DMS79 treated with DMSO at 0.1 percent for 48 hours (cell line): ENCODE measurements around the gene SH2B3.
"Not testable (repeated sequence)": the region's sequence is repeated elsewhere in the genome, so short reads cannot be mapped to it uniquely, and the experiment has no call there.

Source experiments
- DNase-seq: peaks from one replicate; lab custom pipeline; 2025; lab: John Stamatoyannopoulos, UW

Gene SH2B3

DNA sequence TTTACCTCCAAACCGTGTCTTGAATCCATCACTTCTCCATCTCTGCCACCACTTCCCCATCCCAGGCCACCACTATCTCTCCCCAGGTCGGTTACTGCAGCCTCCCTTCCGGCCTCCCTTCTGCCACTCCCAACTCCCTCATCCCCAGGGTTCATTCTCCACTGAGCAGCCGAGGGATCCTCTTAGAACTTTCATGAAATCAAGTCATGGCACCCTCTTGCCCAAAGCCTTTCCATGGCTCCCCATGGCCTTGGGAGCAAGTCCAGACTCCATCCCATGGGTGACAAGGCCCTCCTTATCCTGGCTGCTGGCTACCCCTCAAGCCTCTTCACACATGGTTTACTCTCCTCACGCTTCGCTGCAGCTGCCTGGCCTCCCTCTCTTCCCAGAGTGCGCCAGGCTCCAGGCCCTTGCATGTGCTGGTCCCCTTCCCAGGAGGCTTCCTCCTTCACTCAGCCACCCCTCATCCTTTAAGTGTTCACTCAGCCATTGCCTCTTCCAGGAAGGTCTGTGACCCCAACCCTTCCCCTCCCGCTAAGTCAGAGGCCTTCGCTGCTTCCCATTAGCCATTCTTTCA, 17.9 kb upstream of the SH2B3 start:
- DNase-seq: peak; percentile 53

DNA sequence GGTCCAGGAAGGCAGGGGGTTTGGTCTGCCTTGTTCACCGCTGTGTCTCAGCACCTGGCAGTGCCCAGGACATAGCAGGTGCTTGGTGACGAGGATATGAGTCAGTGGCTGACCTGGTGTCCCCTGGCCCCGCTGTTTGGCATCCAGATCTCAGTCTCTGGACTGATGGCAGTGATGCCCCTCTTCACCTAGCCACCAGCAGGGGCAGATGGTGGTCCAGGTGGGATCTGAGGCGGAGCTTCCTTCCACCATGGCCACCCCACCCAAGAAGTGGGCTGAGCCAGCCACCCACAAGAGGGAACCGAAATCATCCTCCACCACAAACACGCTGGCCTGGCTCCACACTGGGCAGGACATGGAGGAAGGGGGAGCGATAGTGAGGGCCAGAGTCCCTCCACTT, 16.1 kb upstream of the SH2B3 start:
- DNase-seq: no peak

DNA sequence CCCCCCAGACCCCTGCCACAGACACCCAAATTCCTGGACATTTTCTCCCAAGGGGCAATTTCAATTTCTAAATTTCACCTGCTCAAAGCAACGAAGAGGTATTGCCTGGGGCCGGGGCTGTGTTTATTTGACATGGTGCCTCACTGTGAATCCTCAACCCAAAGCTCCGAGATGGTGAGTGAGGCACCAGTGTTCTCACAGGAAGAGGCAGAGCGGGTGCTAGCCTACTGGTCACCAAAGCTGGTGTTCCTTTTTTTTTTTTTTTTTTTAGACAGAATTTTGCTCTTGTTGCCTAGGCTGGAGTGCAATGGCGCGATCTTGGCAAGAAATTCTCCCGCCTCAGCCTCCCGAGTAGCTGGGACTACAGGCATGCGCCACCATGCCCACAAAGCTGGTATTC, 14.8 kb upstream of the SH2B3 start:
- no peak for DNase-seq

DNA sequence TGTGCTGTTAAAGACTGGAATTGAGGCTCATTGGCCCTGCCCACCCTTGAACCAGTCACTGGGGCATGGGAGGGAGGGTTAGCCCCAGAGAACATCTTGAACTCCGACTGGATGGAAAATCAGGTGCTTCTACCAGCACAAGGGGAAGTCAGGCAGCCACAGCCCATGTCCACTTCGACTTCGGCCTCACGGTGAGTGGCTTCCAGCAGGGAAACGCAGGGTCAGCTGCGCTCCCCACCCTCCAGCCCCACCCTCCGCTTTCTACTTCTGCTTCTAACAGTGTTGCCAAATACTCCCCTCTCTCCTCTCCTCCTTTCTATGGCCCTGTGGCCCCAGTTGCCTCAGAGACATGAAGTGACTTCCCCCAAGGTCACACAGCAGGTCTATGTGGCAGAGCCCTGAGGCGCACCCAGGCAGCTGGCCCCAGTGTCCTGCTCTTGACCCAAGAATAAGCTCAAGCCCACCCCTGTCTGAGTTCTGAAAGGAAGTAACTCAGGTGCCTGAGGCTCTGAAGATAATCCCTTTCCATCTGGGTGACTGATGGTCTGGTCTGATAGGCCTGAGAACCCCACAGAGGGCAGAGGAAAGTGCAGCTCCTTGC, 11.9 kb upstream of the SH2B3 start:
- DNase-seq: no peak

DNA sequence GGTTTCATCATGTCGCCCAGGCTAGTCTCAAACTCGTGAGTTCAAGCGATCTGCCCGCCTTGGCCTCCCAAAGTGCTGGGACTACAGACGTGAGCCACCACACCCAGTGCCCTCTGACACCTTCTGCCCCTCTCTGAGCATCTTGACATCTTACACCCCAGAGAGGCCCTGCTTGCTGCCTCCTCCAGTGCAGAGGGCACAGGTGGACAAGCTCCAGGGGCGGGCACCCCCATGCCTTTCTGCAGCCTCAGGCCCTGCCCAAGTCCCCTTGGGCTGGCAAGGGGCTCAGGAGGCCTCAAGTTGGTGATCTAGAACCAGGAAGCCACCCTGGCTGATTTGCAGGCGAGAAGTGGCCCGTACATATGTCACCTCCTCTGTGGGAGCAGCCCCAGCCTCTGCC, 11.2 kb upstream of the SH2B3 start:
- DNase-seq: no peak

DNA sequence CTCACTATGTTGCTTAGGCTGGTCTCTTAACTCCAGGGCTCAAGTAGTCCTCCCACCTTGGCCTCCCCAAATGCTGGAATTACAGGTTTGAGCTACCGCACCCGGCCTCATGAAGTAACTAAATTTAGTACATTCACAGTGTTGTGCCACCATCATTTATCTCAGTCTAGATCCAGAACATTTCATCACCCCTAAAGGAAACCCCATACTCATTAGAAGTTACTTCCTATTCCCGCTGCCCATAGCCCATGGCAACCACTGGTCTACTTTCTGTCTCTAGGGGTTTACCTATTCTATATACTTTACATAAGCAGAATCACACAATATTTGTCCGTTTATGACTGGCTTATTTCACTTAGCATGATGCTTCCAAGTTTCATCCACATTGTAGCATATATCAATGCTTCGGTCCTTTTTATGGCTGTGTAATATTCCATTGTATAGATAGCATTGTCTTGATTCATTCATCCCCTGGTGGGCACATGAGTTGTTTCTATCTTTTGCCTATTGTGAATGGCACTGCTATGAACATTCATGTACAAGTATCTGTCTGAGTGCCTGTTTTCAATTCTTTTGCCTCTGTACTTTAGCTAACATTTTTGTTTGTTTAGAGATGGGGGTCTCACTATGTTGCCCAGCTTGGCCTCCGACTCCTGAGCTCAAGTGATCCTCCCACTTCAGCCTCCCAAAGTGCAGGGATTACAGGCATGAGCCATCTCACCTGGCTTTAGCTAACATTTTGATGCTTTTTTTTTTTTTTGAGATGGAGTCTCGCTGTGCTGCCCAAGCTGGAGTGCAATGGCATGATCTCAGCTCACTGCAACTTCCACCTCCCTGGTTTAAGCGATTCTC, 10.2 kb upstream of the SH2B3 start:
- no peak for DNase-seq

DNA sequence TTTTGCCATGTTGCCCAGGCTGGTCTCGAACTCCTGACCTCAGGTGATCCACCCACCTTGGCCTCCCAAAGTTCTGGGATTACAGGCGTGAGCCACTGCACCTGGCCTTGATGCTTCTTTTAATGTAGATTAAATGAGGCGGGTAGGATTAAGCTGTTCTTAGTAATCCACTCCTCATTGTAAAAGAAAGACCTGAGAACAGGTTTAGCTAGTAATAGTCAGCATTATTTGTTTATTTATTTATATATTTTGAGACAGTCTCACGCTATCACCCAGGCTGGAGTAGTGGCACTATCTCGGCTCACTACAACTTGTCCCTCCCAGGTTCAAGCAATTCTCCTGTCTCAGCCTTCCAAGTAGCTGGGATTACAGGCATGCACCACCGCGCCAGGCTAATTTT, 9.5 kb upstream of the SH2B3 start:
- not testable (repeated sequence) for DNase-seq

DNA sequence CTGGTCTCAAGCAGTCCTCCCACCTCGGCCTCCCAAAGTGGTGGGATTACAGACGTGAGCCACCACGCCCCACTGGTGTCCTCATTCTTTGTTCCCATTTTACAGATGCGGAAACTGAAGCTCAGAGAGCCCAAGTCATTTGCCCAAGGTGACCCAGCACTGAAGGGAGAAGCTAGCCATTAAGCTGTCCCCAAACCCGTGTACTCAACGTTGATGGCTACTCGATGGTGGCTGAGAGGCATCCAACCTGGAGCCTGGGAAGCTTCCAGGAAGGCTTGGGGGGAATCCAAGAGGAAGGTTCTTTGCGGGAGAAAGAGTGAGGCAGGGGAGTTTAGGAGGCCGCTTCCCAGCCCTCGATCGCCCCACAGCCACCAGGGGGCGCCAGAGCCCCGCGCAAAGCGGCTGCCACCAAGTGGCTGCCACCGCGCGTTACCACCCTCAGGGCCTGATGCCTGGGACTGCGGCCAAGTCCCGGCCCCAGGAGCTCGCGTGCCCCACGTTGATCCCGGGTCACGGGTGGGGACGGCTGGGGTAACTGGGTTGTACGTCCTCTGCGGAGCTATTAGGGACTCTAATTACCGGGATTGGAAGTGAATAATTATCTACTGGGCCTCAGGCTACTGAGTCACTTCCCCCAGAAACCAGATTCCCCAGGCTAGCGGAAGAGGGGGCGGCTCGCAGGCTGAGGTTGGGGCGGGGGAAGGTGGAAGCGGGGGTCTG, 8.8 kb upstream of the SH2B3 start:
- DNase-seq: peak; percentile 47

DNA sequence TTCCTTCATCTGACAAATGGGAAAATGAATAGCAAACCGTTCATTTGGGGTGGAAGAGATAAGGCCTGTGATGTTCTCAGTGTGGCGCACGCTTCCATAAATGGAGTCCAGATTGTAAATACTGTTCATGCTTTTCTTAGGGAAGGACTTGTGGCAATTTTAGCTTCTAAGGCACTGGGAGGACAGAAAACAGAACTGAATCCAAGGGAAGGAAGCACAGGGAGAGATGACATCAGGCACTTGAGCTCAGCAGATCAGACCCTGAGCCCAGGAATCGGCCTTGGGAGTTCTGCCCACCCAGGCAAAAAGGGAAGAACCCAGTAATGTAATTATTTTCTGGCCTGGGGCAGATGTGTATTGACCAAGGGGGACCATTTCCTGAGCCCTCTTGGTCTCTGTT, 7.2 kb upstream of the SH2B3 start:
- DNase-seq: no peak

DNA sequence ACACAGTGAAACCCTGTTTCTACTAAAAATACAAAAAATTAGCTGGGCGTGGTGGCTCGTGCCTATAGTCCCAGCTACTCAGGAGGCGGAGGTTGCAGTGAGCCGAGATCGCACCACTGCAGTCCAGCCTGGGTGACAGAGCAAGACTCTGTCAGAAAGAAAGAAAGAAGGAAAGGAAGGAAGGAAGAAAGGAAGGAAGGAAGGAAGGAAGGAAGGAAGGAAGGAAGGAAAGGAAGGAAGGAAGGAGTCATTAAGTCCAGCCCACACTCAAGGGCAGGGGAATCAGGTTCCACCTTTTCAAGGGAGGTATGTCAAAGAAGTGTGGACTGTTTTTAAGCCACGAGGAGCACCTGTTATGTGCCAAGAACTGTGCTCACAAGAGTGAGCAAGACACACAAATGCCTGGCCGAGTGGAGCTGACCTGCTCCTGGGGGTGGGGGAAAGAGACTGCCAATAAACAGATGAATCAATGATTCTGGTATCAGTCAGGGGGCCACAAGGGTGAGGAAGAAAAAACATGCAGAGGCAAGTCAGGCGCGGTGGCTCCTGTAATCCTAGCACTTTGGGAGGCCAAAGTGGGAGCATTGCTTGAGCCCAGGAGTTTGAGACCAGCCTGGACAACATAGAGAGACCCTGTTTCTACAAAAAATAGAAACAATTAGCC, 5.8 kb upstream of the SH2B3 start:
- DNase-seq: not testable (repeated sequence)

DNA sequence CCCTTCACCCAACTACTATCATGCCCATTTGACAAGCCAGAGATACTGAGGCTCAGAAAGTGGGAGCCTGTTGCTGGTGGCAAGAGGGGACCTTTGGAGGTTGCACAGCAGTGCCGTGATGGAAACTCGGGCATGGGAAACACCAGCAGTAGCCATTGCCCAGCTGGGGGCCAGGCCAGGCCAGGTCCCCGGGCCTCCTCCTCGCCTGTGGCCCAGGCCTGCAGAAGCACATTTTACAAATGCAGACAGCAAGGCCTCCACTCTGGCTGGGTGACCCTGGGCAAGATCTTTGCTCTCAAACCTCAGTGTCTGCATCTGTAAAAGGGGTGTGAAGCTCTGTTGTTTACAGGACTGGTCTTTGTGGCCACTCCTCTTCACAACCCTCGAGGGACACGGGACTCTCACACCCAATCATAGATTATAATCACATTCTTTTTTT, 4.5 kb upstream of the SH2B3 start:
- no peak for DNase-seq

DNA sequence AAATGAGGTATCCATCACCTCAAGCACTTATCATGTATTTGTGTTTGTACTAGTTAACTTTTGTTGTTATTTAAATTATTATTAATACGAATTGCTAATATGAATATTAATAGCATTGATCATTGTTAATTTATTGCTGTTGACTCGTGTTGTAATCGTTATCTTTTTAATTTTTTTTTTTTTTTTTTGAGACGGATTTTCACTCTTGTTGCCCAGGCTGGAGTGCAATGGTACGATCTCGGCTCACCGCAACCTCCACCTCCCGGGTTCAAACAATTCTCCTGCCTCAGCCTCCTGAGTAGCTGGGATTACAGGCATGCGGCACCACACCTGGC, 3.3 kb upstream of the SH2B3 start:
- not testable (repeated sequence) for DNase-seq

DNA sequence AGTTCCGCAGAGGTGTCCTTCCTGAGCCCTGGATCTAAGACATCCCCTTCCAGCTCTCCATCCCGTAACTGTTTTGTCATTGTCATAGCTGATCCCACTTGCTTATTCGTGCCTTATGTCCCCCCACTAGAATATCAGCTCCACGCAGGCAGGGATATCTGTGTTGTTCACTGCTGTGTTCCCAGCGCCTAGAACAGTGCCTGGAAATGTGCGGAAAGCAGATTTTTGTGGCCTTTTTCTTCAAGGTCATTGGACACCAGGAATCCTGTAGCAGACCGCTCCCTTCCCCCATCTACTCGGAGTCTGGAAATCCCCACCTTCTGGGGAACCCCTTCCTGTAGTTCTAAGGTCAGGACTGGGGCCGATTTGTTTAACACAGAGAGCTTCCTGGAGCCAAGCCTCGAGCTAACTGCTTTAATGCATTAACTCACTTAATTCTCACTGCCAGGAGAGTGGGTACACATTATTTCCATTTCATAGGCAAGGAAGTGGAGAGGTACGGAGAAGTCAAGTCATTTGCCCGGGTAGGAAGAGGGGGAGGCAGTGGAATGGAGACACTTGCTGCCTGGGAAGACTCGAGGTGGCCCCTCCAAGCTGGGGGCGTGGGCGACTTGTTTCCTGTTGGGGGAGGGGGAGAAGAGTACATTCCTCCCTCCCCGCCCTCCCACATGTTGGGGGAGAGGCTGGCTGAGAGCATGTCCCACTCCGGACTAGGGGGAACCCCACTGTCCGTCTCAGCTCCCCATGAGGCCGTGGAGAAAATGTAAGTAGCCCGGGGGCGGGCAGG, 1.2 kb upstream of the SH2B3 start:
- DNase-seq: no peak

DNA sequence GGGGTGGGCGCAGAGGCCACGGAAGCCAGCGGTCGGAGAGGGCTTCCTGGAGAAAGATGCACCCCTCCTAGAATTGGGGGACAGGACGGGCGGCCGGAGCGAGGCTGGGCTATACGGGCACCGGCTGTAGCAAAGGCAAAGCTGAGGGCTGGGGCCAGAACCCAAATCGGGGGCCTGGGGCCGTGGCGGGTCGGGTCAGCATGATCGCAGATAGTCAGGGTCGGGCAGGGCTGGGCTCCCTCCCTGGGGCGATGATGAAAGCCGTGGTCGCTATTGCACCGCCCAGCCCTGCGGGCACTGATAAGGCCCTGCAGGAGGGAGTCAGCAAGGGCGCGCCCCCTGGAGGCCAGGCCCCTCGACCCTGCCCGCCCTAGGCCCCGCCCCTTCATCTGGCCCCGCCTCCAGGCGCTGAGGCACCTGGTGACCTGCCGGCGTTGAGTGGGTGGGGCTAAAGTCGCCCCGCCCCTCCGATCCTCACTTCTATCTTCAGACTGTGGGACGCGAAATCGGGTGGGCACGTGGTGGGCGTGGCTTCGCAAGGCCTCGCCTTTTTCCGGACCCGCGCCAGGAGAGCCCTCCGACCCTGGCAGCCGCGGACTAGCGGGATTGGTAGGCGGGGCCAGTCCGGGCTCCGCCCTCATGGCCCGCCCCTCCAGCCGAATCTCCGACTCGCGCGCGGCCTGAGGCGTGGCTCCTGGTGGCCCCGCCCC, 419 bp upstream of the SH2B3 start:
- peak; percentile 46 for DNase-seq

DNA sequence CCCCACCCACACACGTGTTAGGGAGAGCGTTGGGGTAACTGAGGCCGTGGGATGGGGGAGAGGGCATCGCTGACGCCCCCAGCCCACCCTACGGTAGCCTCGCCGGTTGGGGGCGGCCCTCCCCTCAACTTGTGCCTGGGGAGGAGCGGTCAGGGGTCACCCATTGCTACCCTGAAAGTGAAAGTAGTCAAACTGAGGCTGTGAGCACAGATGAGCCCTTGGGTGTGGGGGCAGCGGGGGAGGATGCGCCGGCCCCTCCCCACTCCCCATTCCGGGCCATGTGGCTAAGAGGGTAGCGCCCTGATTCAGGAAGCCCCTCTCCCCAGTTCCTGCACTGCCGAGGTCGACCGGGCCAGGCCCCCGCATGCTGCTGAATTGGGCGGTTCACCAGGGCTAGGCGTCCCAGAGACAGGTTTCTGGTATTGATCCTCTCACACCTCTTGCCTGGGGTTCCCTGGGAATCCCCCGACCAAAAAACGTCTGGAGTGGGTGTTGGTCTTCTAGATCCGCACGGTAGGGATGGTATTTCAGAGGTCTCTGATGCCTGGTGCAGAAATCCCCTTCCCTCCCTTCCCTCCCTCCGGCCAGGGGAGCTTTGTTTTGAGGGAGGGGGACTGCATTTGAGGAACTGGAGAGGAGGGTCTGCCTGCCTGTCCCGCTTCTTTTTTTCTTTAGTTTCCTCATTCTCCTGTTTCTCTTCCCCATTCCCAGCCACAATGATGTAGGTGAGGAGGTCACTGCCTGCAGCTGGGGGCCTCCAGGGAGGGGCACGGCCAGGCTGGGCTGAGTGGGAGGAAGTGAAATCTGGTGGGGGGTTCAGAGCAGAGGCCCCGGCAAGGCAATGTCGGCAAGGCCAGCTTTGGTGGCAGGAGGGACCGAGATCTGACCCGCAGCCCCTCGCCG, 1.0 kb downstream of the SH2B3 start:
- DNase-seq: no peak

DNA sequence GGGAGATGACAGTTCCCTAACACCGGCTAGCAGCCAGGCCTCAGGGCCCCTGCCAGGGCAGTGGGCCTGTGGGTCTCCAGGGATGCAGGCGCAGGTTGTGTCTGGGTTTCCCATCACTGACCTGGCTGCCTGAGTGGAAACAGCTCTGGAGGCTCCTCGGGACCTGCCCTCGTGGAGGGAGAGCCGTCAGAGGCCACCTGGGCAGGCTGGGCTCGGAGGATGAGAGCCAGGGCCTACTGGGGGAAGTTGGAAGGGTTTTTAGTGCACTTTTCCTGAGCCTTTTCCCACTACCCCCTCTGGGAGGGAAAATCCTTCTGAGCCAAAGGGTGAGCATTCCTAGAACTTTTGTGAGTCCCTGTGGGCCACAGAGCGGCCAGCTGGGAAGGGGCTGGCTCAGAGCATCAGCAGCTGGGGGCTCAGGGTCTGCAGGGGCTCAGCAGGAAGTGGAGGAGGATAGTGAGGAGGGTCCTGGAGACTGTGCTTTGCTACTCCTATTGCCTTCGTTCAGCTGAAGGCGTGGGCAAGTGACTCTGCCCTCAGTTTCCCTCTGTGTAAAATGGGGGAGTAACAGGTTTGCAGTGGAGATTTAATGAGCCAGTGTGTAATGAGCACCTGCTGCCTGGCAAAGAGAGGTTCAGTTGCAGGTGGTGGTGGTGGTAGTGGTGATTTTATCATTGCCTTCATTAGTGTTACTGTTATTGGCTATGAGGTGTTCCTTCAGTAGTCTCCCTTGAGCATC, 1.8 kb downstream of the SH2B3 start:
- no peak for DNase-seq

DNA sequence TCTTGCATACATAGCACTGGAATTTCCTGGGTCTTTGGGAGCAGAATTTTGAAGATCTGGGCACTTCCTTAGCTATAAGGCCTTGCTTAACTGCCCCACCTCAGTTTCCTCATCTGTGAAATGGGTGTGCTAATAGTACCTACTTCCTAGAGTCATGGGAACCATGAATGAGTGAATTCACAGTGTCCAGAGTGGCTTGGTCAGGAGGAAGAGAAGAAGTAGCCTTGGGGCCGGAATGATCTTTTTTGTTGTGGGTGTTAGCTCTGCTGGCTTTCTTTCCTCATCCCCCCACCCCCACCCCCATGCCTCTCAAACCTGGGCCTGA, 2.4 kb downstream of the SH2B3 start:
- DNase-seq: no peak

DNA sequence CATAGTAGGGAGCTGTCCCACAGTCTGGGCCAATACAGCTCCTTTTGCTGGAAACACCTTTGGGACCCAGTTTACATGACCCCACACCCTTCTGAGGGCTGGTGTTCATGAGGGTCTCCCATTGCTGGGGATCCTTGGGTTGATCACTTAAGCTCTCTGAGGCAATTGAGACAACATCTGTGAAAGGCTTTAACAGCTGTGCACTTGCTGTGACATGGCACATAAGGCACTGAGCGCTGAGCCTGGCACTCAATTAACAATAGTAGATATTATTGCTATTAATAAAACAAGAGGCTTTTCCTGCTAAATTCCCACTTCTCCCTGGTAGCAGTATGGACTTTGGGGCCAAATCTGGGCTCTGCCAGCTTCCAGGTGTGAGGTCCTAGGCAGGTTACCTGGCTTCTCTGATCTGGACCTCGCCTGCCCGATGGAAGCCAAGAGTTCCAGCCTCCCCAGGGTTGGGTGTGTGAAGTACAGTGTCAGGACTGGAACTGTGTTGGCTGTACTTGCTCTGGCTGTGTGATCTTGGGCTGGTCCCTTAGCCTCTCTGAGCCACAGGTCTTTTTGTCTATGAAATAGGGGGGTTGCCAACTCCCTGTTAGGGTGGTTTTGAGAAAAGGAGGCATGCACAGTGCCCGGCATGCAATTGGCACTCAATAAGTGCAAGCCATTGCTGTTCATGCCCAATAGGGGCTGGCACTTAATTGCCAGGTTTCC, 3.1 kb downstream of the SH2B3 start:
- DNase-seq: no peak

DNA sequence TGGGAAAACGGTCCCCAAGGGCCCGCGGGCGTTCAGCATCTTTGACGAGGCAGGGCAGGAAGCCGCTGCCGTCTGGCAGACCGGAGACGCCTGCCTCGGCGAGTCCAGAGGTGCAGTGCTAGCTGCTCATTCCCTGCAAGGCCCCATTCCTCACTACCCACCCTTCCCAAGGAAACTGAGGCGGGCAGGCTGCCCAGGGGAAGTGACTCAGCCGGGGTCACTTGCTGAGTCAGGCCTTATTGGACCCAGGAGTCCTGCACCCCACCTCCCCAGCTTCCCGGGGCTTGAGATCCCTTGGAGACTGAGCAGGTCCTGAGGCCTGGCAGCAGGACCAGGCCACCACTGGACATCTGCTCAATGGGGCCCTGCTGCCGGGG, 3.7 kb downstream of the SH2B3 start:
- DNase-seq: no peak
